ENCODE measurements around the gene P2RX4. TPM values are rescaled to one million over a fixed set of nuclear protein-coding genes. Genes with fewer than 3 reads are reported as not detected.

P2RX4 gene
- total and polyA plus RNA-seq, 2 donors (not counting 1 experiment from before 2014, with no cell fraction given), result 30.4 to 31.9 TPM

- H3K9me3 ChIP-seq (ENCODE audit: control extremely low read depth in 1 of 3, control insufficient read depth in 2 of 3, insufficient read depth in 1 of 3, low read length in 2 of 3), result peaks cover 0 to 1% (median 0%) of the 10 kb centered on the region in 3 donors
- H3K4me1 Mint-ChIP-seq, result peaks cover 7% of the 10 kb centered on the region
- no peaks in the 10 kb centered on the region for H3K9me3 Mint-ChIP-seq (ENCODE audit: insufficient read depth)
- no peak overlapping the region for H3K4me2 ChIP-seq (replicated peaks; ENCODE audit: low read depth, low read length, poor library complexity, severe bottlenecking)
- CTCF ChIA-PET, result no interaction called here
- no peak overlapping the region for H3K27ac ChIP-seq (ENCODE audit: low read length in 2 of 2)
- H3K27ac Mint-ChIP-seq, result no peak overlapping the region
- intact Hi-C loops (cut with micrococcal nuclease), result no loop called here
- H3K79me2 ChIP-seq (ENCODE audit: control insufficient read depth, insufficient read depth, low read length), result no peaks in the 10 kb centered on the region
- ATAC-seq (ENCODE audit: low read depth), result no peak
- no peak for TF ChIP-seq EZH2 (IDR thresholded peaks at IDR 0.05; ENCODE audit: borderline replicate concordance, insufficient read depth, low read depth, low read length, poor library complexity, severe bottlenecking)
- TF ChIP-seq CTCF (IDR thresholded peaks at IDR 0.05), result no peak
- 99% methylated on average over 7 of the region's 10 CpGs for WGBS (ENCODE audit: insufficient coverage)
- DNase-seq, result no peak
- POLR2A ChIA-PET, result no interaction called here
- no peak overlapping the region for H2AFZ ChIP-seq (ENCODE audit: insufficient read depth, low read depth, low read length, poor library complexity, severe bottlenecking)
- no peaks in the 10 kb centered on the region for H3K4me1 ChIP-seq (ENCODE audit: control insufficient read depth in 2 of 2, insufficient read depth in 2 of 2, low read length in 2 of 2)
- H3K27me3 Mint-ChIP-seq, result no peaks in the 10 kb centered on the region
- no peak overlapping the region for H3K4me3 ChIP-seq (ENCODE audit: control extremely low read depth in 1 of 5, extremely low read depth in 1 of 5, insufficient read depth in 1 of 5, low read depth in 2 of 5, low read length in 4 of 5)
- H3K9ac ChIP-seq (ENCODE audit: low read length), result no peak overlapping the region
- no peak overlapping the region for H3K4me3 Mint-ChIP-seq
- H3K27me3 ChIP-seq (replicated peaks in 1 of 4; ENCODE audit: control extremely low read depth in 1 of 4, control insufficient read depth in 3 of 4, insufficient read depth in 4 of 4, low read length in 3 of 4), result no peaks in the 10 kb centered on the region
- H3K36me3 ChIP-seq (replicated peaks in 1 of 2; ENCODE audit: control extremely low read depth in 1 of 2, control insufficient read depth in 1 of 2, extremely low read depth in 1 of 2, insufficient read depth in 2 of 2, low read length in 1 of 2), result peaks cover 9 to 28% of the 10 kb centered on the region in 2 experiments
- no peaks in the 10 kb centered on the region for H4K20me1 ChIP-seq (ENCODE audit: control insufficient read depth, insufficient read depth, low read length, poor library complexity, severe bottlenecking)
Measured at GRCh38 chr12:121263206-121263935, 53.4 kb downstream of the P2RX4 start.

GRCh38 chr12:121264135-121264534 is 54.2 kb downstream of the P2RX4 start:
- H3K9me3 Mint-ChIP-seq (ENCODE audit: insufficient read depth), result no peaks in the 10 kb centered on the region
- no peaks in the 10 kb centered on the region for H3K27me3 ChIP-seq (replicated peaks in 1 of 4; ENCODE audit: control extremely low read depth in 1 of 4, control insufficient read depth in 3 of 4, insufficient read depth in 4 of 4, low read length in 3 of 4)
- no peak overlapping the region for H3K4me2 ChIP-seq (replicated peaks; ENCODE audit: low read depth, low read length, poor library complexity, severe bottlenecking)
- ChIA-PET CTCF (no interaction called here), POLR2A (interaction anchor here (0.6 to 0.7 kb wide), 2 partner anchors 768 to 1509 kb away, joined by 3 to 15 read pairs; no protein-coding TSS in a partner anchor)
- WGBS (ENCODE audit: insufficient coverage), result 96% methylated on average over 6 of the region's 8 CpGs
- H4K20me1 ChIP-seq (ENCODE audit: control insufficient read depth, insufficient read depth, low read length, poor library complexity, severe bottlenecking), result no peaks in the 10 kb centered on the region
- no peaks in the 10 kb centered on the region for H3K4me1 ChIP-seq (ENCODE audit: control insufficient read depth in 2 of 2, insufficient read depth in 2 of 2, low read length in 2 of 2)
- peaks cover 0 to 4% (median 0%) of the 10 kb centered on the region in 3 donors for H3K9me3 ChIP-seq (ENCODE audit: control extremely low read depth in 1 of 3, control insufficient read depth in 2 of 3, insufficient read depth in 1 of 3, low read length in 2 of 3)
- H3K27ac Mint-ChIP-seq, result no peak overlapping the region
- H3K4me1 Mint-ChIP-seq, result peaks cover 3% of the 10 kb centered on the region
- no peak overlapping the region for H3K4me3 ChIP-seq (ENCODE audit: control extremely low read depth in 1 of 5, extremely low read depth in 1 of 5, insufficient read depth in 1 of 5, low read depth in 2 of 5, low read length in 4 of 5)
- H3K9ac ChIP-seq (ENCODE audit: low read length), result no peak overlapping the region
- H3K36me3 ChIP-seq (replicated peaks in 1 of 2; ENCODE audit: control extremely low read depth in 1 of 2, control insufficient read depth in 1 of 2, extremely low read depth in 1 of 2, insufficient read depth in 2 of 2, low read length in 1 of 2), result peaks cover 12 to 35% of the 10 kb centered on the region in 2 experiments
- no peak for DNase-seq
- no peak overlapping the region for H3K4me3 Mint-ChIP-seq
- H2AFZ ChIP-seq (ENCODE audit: insufficient read depth, low read depth, low read length, poor library complexity, severe bottlenecking), result no peak overlapping the region
- H3K27ac ChIP-seq (ENCODE audit: low read length in 2 of 2), result no peak overlapping the region
- no peaks in the 10 kb centered on the region for H3K79me2 ChIP-seq (ENCODE audit: control insufficient read depth, insufficient read depth, low read length)
- H3K27me3 Mint-ChIP-seq, result no peaks in the 10 kb centered on the region
- TF ChIP-seq EZH2 (IDR thresholded peaks at IDR 0.05; ENCODE audit: borderline replicate concordance, insufficient read depth, low read depth, low read length, poor library complexity, severe bottlenecking), result no peak
- no peak for TF ChIP-seq CTCF (IDR thresholded peaks at IDR 0.05)
- intact Hi-C loops (cut with micrococcal nuclease), result no loop called here
- no peak for ATAC-seq (ENCODE audit: low read depth)

Measured in B cell (primary cell).